HL-60 (cell line): ENCODE data around the gene DNAAF8.

Source experiments
- DNase-seq, 2 experiments: peaks; one replicate each; pipeline ENCODE4 v3.0.0-alpha.2; 2010 to 2020; ENCODE audit warnings: low read depth in 1 of 2, low spot score in 1 of 2
- H3K27ac ChIP-seq: fragments of 250-450 bp; sonication (Bioruptor Pico); replicated peaks from 2 replicates; pipeline ENCODE4 v1.5.1; 2020; ENCODE audit warnings: mild to moderate bottlenecking, moderate library complexity
- H3K27me3 ChIP-seq: fragments of 250-450 bp; sonication (Bioruptor Pico); 2 replicates; pipeline ENCODE4 v1.5.1; 2021; ENCODE audit warnings: mild to moderate bottlenecking, moderate library complexity; ENCODE audit not compliant: insufficient read depth, poor library complexity, severe bottlenecking
- H3K4me3 ChIP-seq: replicated peaks from 2 replicates; pipeline ENCODE4 v1.5.1; 2011; ENCODE audit warnings: mild to moderate bottlenecking, control low read depth, low read length; ENCODE audit not compliant: insufficient read depth
- CTCF ChIP-seq: IDR thresholded peaks from one replicate; pipeline ENCODE4 v1.5.1; 2011; ENCODE audit warnings: low read length, control low read depth, inconsistent platforms; ENCODE audit not compliant: insufficient read depth
- GABPA ChIP-seq: IDR thresholded peaks from 2 replicates; pipeline ENCODE4 v1.6.1; 2012; ENCODE audit warnings: low read depth
- POLR2AphosphoS5 ChIP-seq: IDR thresholded peaks from 2 replicates; pipeline ENCODE4 v1.6.1; 2012; ENCODE audit warnings: low read depth
- REST ChIP-seq: IDR thresholded peaks from 2 replicates; pipeline ENCODE4 v1.6.1; 2012; ENCODE audit warnings: low read depth; ENCODE audit not compliant: insufficient replicate concordance
- SPI1 ChIP-seq: IDR thresholded peaks from 2 replicates; pipeline ENCODE4 v1.6.1; 2012; ENCODE audit warnings: low read depth, mild to moderate bottlenecking, borderline replicate concordance

DNAAF8 gene

GRCh38 chr16:4788910-4789309, 54.6 kb downstream of the DNAAF8 start:
- no peaks in the 10 kb centered on the region for H3K27me3 ChIP-seq
- no peak overlapping the region for H3K27ac ChIP-seq
- no peak overlapping the region for H3K4me3 ChIP-seq
- TF ChIP-seq CTCF (no peak), GABPA (no peak), SPI1 (no peak), POLR2AphosphoS5 (no peak), REST (no peak)
- DNase-seq, result no peak

DNA sequence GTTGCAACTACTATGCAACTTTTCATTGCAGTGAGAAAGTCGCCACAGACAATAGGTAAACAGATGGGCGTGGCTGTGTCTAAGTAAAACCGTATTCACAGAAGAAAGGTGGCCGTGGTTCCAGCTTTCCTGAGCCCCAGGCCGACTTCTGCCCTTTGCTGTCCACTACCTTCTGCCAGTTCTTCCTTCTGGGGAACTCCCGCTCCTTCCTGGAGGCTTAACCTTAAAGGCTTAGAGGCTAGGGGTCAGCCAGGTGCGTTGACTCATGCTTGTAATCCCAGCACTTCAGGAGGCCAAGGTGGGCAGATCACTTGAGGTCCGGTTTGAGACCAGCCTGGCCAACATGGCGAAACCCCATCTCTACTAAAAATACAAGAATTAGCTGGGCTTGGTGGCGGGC, 55.9 kb downstream of the DNAAF8 start:
- no peak overlapping the region for H3K27ac ChIP-seq
- no peaks in the 10 kb centered on the region for H3K27me3 ChIP-seq
- no peak overlapping the region for H3K4me3 ChIP-seq
- no peak for DNase-seq
- no peak for TF ChIP-seq POLR2AphosphoS5
- TF ChIP-seq GABPA, result no peak
- TF ChIP-seq CTCF, result no peak
- no peak for TF ChIP-seq SPI1
- TF ChIP-seq REST, result no peak

- H3K27ac ChIP-seq, result no peak overlapping the region
- TF ChIP-seq POLR2AphosphoS5 (no peak), CTCF (no peak), GABPA (no peak), REST (no peak), SPI1 (no peak)
- no peak for DNase-seq
- H3K27me3 ChIP-seq, result no peaks in the 10 kb centered on the region
- H3K4me3 ChIP-seq, result no peak overlapping the region
Observed at GRCh38 chr16:4790871-4791270, 56.5 kb downstream of the DNAAF8 start.
